H1 (cell line): Measurements from ENCODE around the gene CAB39L.

Experiments
- CTCF ChIP-seq, 3 experiments: IDR thresholded peaks; 1 replicate in 2 of 3; 2 replicates in 1 of 3; pipeline versions ENCODE4 v1.5.1 to v1.6.1; 2011; ENCODE audit warnings: low read length in 3 of 3, mild to moderate bottlenecking in 3 of 3, inconsistent platforms in 2 of 3, low read depth in 1 of 3, moderate library complexity in 1 of 3; ENCODE audit not compliant: insufficient read depth in 1 of 3; ENCODE audit errors: control extremely low read depth in 1 of 3
- EGR1 ChIP-seq: IDR thresholded peaks from 2 replicates; pipeline ENCODE4 v1.6.1; 2011; ENCODE audit warnings: low read depth, low read length, borderline replicate concordance
- EP300 ChIP-seq, 2 experiments: IDR thresholded peaks; 1 replicate in 1 of 2; 2 replicates in 1 of 2; pipeline ENCODE4 v1.6.1; 2011 to 2012; ENCODE audit warnings: low read depth in 2 of 2, low read length in 2 of 2, mild to moderate bottlenecking in 2 of 2, borderline replicate concordance in 1 of 2, inconsistent platforms in 1 of 2, moderate library complexity in 1 of 2
- EZH2 ChIP-seq: fragments of 200-600 bp; sonication (generic); IDR thresholded peaks from 2 replicates; pipeline ENCODE4 v1.7.1; 2012; ENCODE audit warnings: low read depth, mild to moderate bottlenecking, moderate library complexity, low read length, inconsistent platforms; ENCODE audit not compliant: severe bottlenecking
- GABPA ChIP-seq: IDR thresholded peaks from 2 replicates; pipeline ENCODE4 v1.6.1; 2011; ENCODE audit warnings: mild to moderate bottlenecking, low read length, moderate library complexity, borderline replicate concordance; ENCODE audit not compliant: insufficient read depth
- HDAC2 ChIP-seq, 2 experiments: fragments of 300-600 bp in 1 of 2; sonication (generic) in 1 of 2; IDR thresholded peaks; 2 replicates each; pipeline ENCODE4 v1.6.1; 2011 to 2012; ENCODE audit warnings: low read depth in 2 of 2, low read length in 2 of 2, mild to moderate bottlenecking in 2 of 2, moderate library complexity in 2 of 2, borderline replicate concordance in 1 of 2, inconsistent platforms in 1 of 2
- JUND ChIP-seq: IDR thresholded peaks from 2 replicates; pipeline ENCODE4 v1.6.1; 2011; ENCODE audit warnings: mild to moderate bottlenecking, improper control_type of control experiment, low read length
- MAX ChIP-seq: IDR thresholded peaks from 2 replicates; pipeline ENCODE4 v1.6.1; 2012; ENCODE audit warnings: inconsistent platforms
- POLR2A ChIP-seq, 2 experiments: IDR thresholded peaks; 1 replicate in 1 of 2; 2 replicates in 1 of 2; pipeline ENCODE4 v1.6.1; 2011; ENCODE audit warnings: low read depth in 2 of 2, low read length in 2 of 2, mild to moderate bottlenecking in 2 of 2; ENCODE audit errors: control extremely low read depth in 1 of 2
- RNF2 ChIP-seq: fragments of 200-900, 300-1000 bp; sonication (generic); IDR thresholded peaks from 2 replicates; pipeline ENCODE4 v1.7.1; 2016; ENCODE audit warnings: borderline replicate concordance, low read depth, mild to moderate bottlenecking, antibody characterized with exemption, low read length; ENCODE audit not compliant: poor library complexity, severe bottlenecking; ENCODE audit errors: missing control alignments
- TAF1 ChIP-seq: IDR thresholded peaks from 2 replicates; pipeline ENCODE4 v1.6.1; 2011; ENCODE audit warnings: mild to moderate bottlenecking, low read depth, low read length
- TBP ChIP-seq: IDR thresholded peaks from 2 replicates; pipeline ENCODE4 v1.6.1; 2011; ENCODE audit warnings: low read depth, low read length, improper control_type of control experiment
- YY1 ChIP-seq: IDR thresholded peaks from 2 replicates; pipeline ENCODE4 v1.6.1; 2011; ENCODE audit warnings: low read depth, mild to moderate bottlenecking, low read length

DNA sequence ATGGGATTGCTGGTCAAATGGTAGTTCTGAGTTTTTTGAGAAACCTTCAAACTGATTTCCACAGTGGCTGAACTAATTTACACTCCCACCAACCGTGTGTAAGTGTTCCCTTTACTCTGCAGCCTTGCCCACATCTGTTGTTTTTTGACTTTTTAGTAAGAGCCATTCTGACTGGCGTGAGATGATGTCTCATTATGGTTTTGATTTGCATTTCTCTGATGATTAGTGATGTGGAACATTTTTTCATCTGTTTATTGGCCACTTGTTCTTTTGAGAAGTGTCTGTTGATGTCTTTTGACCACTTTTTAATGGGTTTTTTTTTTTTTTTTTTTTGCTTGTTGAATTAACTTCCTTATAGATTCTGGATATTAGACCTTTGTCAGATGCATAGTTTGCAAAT, 4.3 kb downstream of the CAB39L start:
- no peak for TF ChIP-seq MAX
- TF ChIP-seq CTCF (IDR thresholded peaks at IDR 0.05; ENCODE audit: control extremely low read depth in 1 of 3, insufficient read depth in 1 of 3, low read depth in 1 of 3, low read length in 3 of 3) = no peak
- TF ChIP-seq TBP = no peak
- no peak for TF ChIP-seq EGR1
- no peak for TF ChIP-seq POLR2A (IDR thresholded peaks at IDR 0.05; ENCODE audit: control extremely low read depth in 1 of 2, low read depth in 2 of 2, low read length in 2 of 2)
- no peak for TF ChIP-seq TAF1
- no peak for TF ChIP-seq YY1
- no peak for TF ChIP-seq HDAC2 (IDR thresholded peaks at IDR 0.05; ENCODE audit: borderline replicate concordance in 1 of 2, low read depth in 2 of 2, low read length in 2 of 2)
- no peak for TF ChIP-seq EP300 (IDR thresholded peaks at IDR 0.05; ENCODE audit: borderline replicate concordance in 1 of 2, low read depth in 2 of 2, low read length in 2 of 2)
- TF ChIP-seq RNF2 = no peak
- TF ChIP-seq EZH2 = no peak
- no peak for TF ChIP-seq GABPA
- no peak for TF ChIP-seq JUND
